Mesenchymal stem cell (in vitro differentiated cells and primary cell): ENCODE measurements around the gene ARID3B.

Experiments
- DNase-seq: peaks from one replicate; pipeline ENCODE4 v3.0.0-alpha.2; 2013
- H2AFZ ChIP-seq: one replicate; pipeline ENCODE4 v1.6.1; 2013; ENCODE audit warnings: low read depth, mild to moderate bottlenecking, control low read depth, inconsistent platforms, low read length, moderate library complexity
- H2AK5ac ChIP-seq: 2 replicates; pipeline ENCODE4 v1.6.1; 2013; ENCODE audit warnings: low read length, moderate library complexity, mild to moderate bottlenecking, inconsistent platforms; ENCODE audit not compliant: severe bottlenecking
- H2BK120ac ChIP-seq: one replicate; pipeline ENCODE4 v1.6.1; 2013; ENCODE audit warnings: low read depth, mild to moderate bottlenecking, inconsistent platforms, low read length, moderate library complexity
- H2BK12ac ChIP-seq, 2 experiments: one replicate each; pipeline ENCODE4 v1.6.1; 2013; ENCODE audit warnings: inconsistent platforms in 2 of 2, low read length in 2 of 2, mild to moderate bottlenecking in 2 of 2, moderate library complexity in 2 of 2, control low read depth in 1 of 2
- H2BK15ac ChIP-seq: one replicate; pipeline ENCODE4 v1.6.1; 2013; ENCODE audit warnings: mild to moderate bottlenecking, low read depth, inconsistent platforms; ENCODE audit not compliant: poor library complexity, severe bottlenecking
- H2BK5ac ChIP-seq: 2 replicates; pipeline ENCODE4 v1.6.1; 2013; ENCODE audit warnings: low read depth, mild to moderate bottlenecking, low read length, control low read depth, inconsistent platforms; ENCODE audit not compliant: poor library complexity, severe bottlenecking
- H3K14ac ChIP-seq, 2 experiments: one replicate each; pipeline ENCODE4 v1.6.1; 2013; ENCODE audit warnings: inconsistent platforms in 2 of 2, low read length in 2 of 2, control low read depth in 1 of 2, mild to moderate bottlenecking in 1 of 2, moderate library complexity in 1 of 2
- H3K18ac ChIP-seq, 2 experiments: one replicate each; pipeline ENCODE4 v1.6.1; 2013; ENCODE audit warnings: inconsistent platforms in 2 of 2, low read length in 2 of 2, control low read depth in 1 of 2, low read depth in 1 of 2, mild to moderate bottlenecking in 1 of 2
- H3K23ac ChIP-seq, 2 experiments: one replicate each; pipeline ENCODE4 v1.6.1; 2013; ENCODE audit warnings: inconsistent platforms in 2 of 2, low read length in 2 of 2, mild to moderate bottlenecking in 2 of 2, moderate library complexity in 2 of 2, control low read depth in 1 of 2
- H3K27ac ChIP-seq: 2 replicates; pipeline ENCODE4 v1.5.1; 2013; ENCODE audit warnings: mild to moderate bottlenecking, moderate library complexity, low read length, control low read depth, inconsistent platforms; ENCODE audit not compliant: poor library complexity, severe bottlenecking
- H3K27me3 ChIP-seq, 2 experiments: 2 replicates each; pipeline versions ENCODE4 v1.6.1 to v1.7.0; 2013; ENCODE audit warnings: low read length in 2 of 2, mild to moderate bottlenecking in 2 of 2, moderate library complexity in 2 of 2, control low read depth in 1 of 2, inconsistent platforms in 1 of 2; ENCODE audit not compliant: control insufficient read depth in 1 of 2, insufficient read depth in 1 of 2
- H3K36me3 ChIP-seq, 2 experiments: 2 replicates each; pipeline versions ENCODE4 v1.6.1 to v1.7.0; 2013; ENCODE audit warnings: low read length in 2 of 2, control low read depth in 1 of 2, inconsistent platforms in 1 of 2, low read depth in 1 of 2, mild to moderate bottlenecking in 1 of 2; ENCODE audit not compliant: insufficient read depth in 2 of 2, control insufficient read depth in 1 of 2
- H3K4ac ChIP-seq, 2 experiments: one replicate each; pipeline ENCODE4 v1.6.1; 2013; ENCODE audit warnings: inconsistent platforms in 2 of 2, low read length in 2 of 2, mild to moderate bottlenecking in 2 of 2, moderate library complexity in 2 of 2, control low read depth in 1 of 2, low read depth in 1 of 2
- H3K4me1 ChIP-seq: 2 replicates; pipeline ENCODE4 v1.6.1; 2013; ENCODE audit warnings: low read depth, low read length, control low read depth; ENCODE audit not compliant: control insufficient read depth, insufficient read depth
- H3K4me2 ChIP-seq: 2 replicates; pipeline ENCODE4 v1.6.1; 2013; ENCODE audit warnings: low read length, mild to moderate bottlenecking, inconsistent platforms; ENCODE audit not compliant: poor library complexity, severe bottlenecking
- H3K4me3 ChIP-seq, 2 experiments: 2 replicates each; pipeline versions ENCODE4 v1.5.1 to v1.7.0; 2013; ENCODE audit warnings: low read length in 2 of 2, mild to moderate bottlenecking in 2 of 2, control low read depth in 1 of 2, low read depth in 1 of 2; ENCODE audit not compliant: insufficient read depth in 1 of 2
- H3K79me1 ChIP-seq: replicated peaks from 2 replicates; pipeline ENCODE4 v1.6.1; 2013; ENCODE audit warnings: mild to moderate bottlenecking, control low read depth, low read length, inconsistent platforms; ENCODE audit not compliant: poor library complexity, severe bottlenecking
- H3K9ac ChIP-seq: 2 replicates; pipeline ENCODE4 v1.7.0; 2013; ENCODE audit warnings: mild to moderate bottlenecking, low read length, moderate library complexity
- H3K9me3 ChIP-seq: 2 replicates; pipeline ENCODE4 v1.7.0; 2013; ENCODE audit warnings: mild to moderate bottlenecking, low read length; ENCODE audit not compliant: control insufficient read depth
- H4K8ac ChIP-seq: one replicate; pipeline ENCODE4 v1.6.1; 2013; ENCODE audit warnings: inconsistent platforms, mild to moderate bottlenecking, low read length, moderate library complexity
- H4K91ac ChIP-seq: one replicate; pipeline ENCODE4 v1.6.1; 2013; ENCODE audit warnings: mild to moderate bottlenecking, low read length, inconsistent platforms
- WGBS: methylation state at CpG from one replicate; pipeline ENCODE4 v1.1.7; 2013; ENCODE audit warnings: mixed read lengths; 5-methylcytosine and 5-hydroxymethylcytosine counted together

Gene ARID3B

GRCh38 chr15:74641151-74641550 lies 100.1 kb downstream of the ARID3B start:
- H3K9me3 ChIP-seq: no peaks in the 10 kb centered on the region
- H2BK12ac ChIP-seq: no peak overlapping the region
- peaks cover 6% of the 10 kb centered on the region for H3K4me1 ChIP-seq
- no peak overlapping the region for H2BK15ac ChIP-seq
- H3K23ac ChIP-seq: no peak overlapping the region
- no peak overlapping the region for H2BK120ac ChIP-seq
- no peak overlapping the region for H3K4me3 ChIP-seq
- H3K4ac ChIP-seq: no peak overlapping the region
- no peak overlapping the region for H3K9ac ChIP-seq
- no peak for DNase-seq
- H2BK5ac ChIP-seq: no peak overlapping the region
- no peak overlapping the region for H3K18ac ChIP-seq
- H4K8ac ChIP-seq: no peak overlapping the region
- no peaks in the 10 kb centered on the region for H3K27me3 ChIP-seq
- peaks cover 52% of the 10 kb centered on the region for H3K79me1 ChIP-seq
- no peak overlapping the region for H2AFZ ChIP-seq
- no peak overlapping the region for H3K14ac ChIP-seq
- H3K36me3 ChIP-seq: peaks cover 33 to 52% of the 10 kb centered on the region in 2 experiments
- no peak overlapping the region for H4K91ac ChIP-seq
- H3K4me2 ChIP-seq: no peak overlapping the region
- H3K27ac ChIP-seq: no peak overlapping the region
- WGBS: 100% methylated on average over 1 of the region's 1 CpG
- H2AK5ac ChIP-seq: no peak overlapping the region

- Histone ChIP-seq H4K91ac (no peak overlapping the region), H2BK5ac (no peak overlapping the region), H3K18ac (no peak overlapping the region), H3K23ac (no peak overlapping the region), H2AK5ac (no peak overlapping the region), H3K4me3 (no peak overlapping the region), H3K27ac (no peak overlapping the region), H3K4me1 (peaks cover 6% of the 10 kb centered on the region), H3K4ac (no peak overlapping the region), H3K14ac (no peak overlapping the region), H3K27me3 (no peaks in the 10 kb centered on the region), H4K8ac (no peak overlapping the region), H3K4me2 (no peak overlapping the region), H2AFZ (no peak overlapping the region), H3K79me1 (peaks cover 50% of the 10 kb centered on the region), H3K36me3 (peaks cover 22 to 41% of the 10 kb centered on the region in 2 experiments), H2BK120ac (no peak overlapping the region), H3K9me3 (no peaks in the 10 kb centered on the region), H2BK12ac (no peak overlapping the region), H2BK15ac (no peak overlapping the region), H3K9ac (no peak overlapping the region)
- WGBS: 81% methylated on average over 4 of the region's 4 CpGs
- no peak for DNase-seq
Measured at GRCh38 chr15:74642348-74642733, 101.3 kb downstream of the ARID3B start.

- Histone ChIP-seq H2AFZ (no peak overlapping the region), H3K23ac (peak overlapping the region in 1 of 2 experiments; percentile 79)
- 87% methylated on average over 11 of the region's 11 CpGs for WGBS
Measured at GRCh38 chr15:74642734-74643664, 102.0 kb downstream of the ARID3B start.

GRCh38 chr15:74643665-74644204 lies 102.7 kb downstream of the ARID3B start:
- peaks cover 6% of the 10 kb centered on the region for H3K4me1 ChIP-seq
- no peak overlapping the region for H3K4ac ChIP-seq
- no peaks in the 10 kb centered on the region for H3K9me3 ChIP-seq
- H3K36me3 ChIP-seq: peaks cover 17 to 34% of the 10 kb centered on the region in 2 experiments
- no peaks in the 10 kb centered on the region for H3K27me3 ChIP-seq
- H3K14ac ChIP-seq: peak overlapping the region in 1 of 2 experiments; percentile 69
- no peak for DNase-seq
- H3K27ac ChIP-seq: no peak overlapping the region
- over 99% methylated on average over 2 of the region's 2 CpGs for WGBS
- H2BK12ac ChIP-seq: no peak overlapping the region
- H2BK15ac ChIP-seq: no peak overlapping the region
- H3K4me2 ChIP-seq: no peak overlapping the region
- H4K91ac ChIP-seq: no peak overlapping the region
- no peak overlapping the region for H3K9ac ChIP-seq
- H4K8ac ChIP-seq: no peak overlapping the region
- no peak overlapping the region for H2AFZ ChIP-seq
- peaks cover 56% of the 10 kb centered on the region for H3K79me1 ChIP-seq
- no peak overlapping the region for H3K18ac ChIP-seq
- no peak overlapping the region for H3K4me3 ChIP-seq
- no peak overlapping the region for H2AK5ac ChIP-seq
- no peak overlapping the region for H2BK120ac ChIP-seq
- H2BK5ac ChIP-seq: no peak overlapping the region
- H3K23ac ChIP-seq: peak overlapping the region in 1 of 2 experiments; percentile 49

More at GRCh38 chr15:74642734-74643664, 102.0 kb downstream of the ARID3B start:
- Histone ChIP-seq H2AK5ac (no peak overlapping the region), H4K91ac (no peak overlapping the region), H3K9ac (no peak overlapping the region), H3K18ac (peak overlapping the region in 1 of 2 experiments; percentile 19), H3K4me1 (peaks cover 6% of the 10 kb centered on the region), H3K27ac (no peak overlapping the region), H2BK5ac (no peak overlapping the region), H3K36me3 (peaks cover 17 to 39% of the 10 kb centered on the region in 2 experiments), H2BK12ac (no peak overlapping the region), H3K9me3 (no peaks in the 10 kb centered on the region), H4K8ac (no peak overlapping the region), H3K79me1 (peaks cover 52% of the 10 kb centered on the region), H3K14ac (peak overlapping the region in 1 of 2 experiments; percentile 69), H3K4ac (no peak overlapping the region), H3K27me3 (no peaks in the 10 kb centered on the region), H2BK15ac (no peak overlapping the region), H3K4me3 (no peak overlapping the region), H3K4me2 (no peak overlapping the region), H2BK120ac (no peak overlapping the region)
- peak; percentile 24 for DNase-seq
